ENCODE results near the gene EP300. TPM values are rescaled to one million over a fixed set of nuclear protein-coding genes. Genes with fewer than 3 reads are reported as not detected.

The EP300 gene
- total RNA-seq, 2 donors from 2014 or later: 63.0 to 67.6 TPM

- no peak for ATAC-seq
- intact Hi-C loops (cut with DNase I, micrococcal nuclease): no loop called here
These were observed 136.8 kb downstream of the EP300 start for GRCh38 chr22:41229215-41229614.

More at GRCh38 chr22:41229215-41229614, 136.8 kb downstream of the EP300 start:
- no peak for DNase-seq

Other genes with a start within 250 kb of the EP300 start
- 100 to 1,000 TPM; 142 to 203 TPM for gene ST13, start 236.0 kb upstream of the EP300 start, total RNA-seq
- gene XPNPEP3, start 235.4 kb upstream of the EP300 start, total RNA-seq: 10 to 100 TPM in 1 of 2 donors, 1 to 10 TPM in 1; 9.9 to 12.7 TPM
- gene DNAJB7, start 230.5 kb upstream of the EP300 start, total RNA-seq: under 1 TPM; 0.21 to 0.47 TPM
- 10 to 100 TPM; 34.8 to 39.0 TPM for gene RBX1, start 141.2 kb upstream of the EP300 start, total RNA-seq
- gene L3MBTL2, start 112.7 kb downstream of the EP300 start, total RNA-seq: 10 to 100 TPM; 16.1 to 18.9 TPM
- gene CHADL, start 148.3 kb downstream of the EP300 start, total RNA-seq: 1 to 10 TPM in 1 of 2 donors, under 1 TPM in 1; 0.61 to 2.6 TPM
- gene RANGAP1, start 193.6 kb downstream of the EP300 start, total RNA-seq: 10 to 100 TPM; 28.4 to 35.1 TPM
- gene ZC3H7B, start 208.9 kb downstream of the EP300 start, total RNA-seq: 10 to 100 TPM; 35.3 to 38.8 TPM